Measurements from ENCODE around the gene PPP1R15B.
A peak's percentile ranks its signal among the peaks of the same experiment; 100 is the strongest.

The PPP1R15B gene

GRCh38 chr1:204446413-204447111 lies 34.9 kb upstream of the PPP1R15B start:
- peak; percentile 86 for TF ChIP-seq CTCF (IDR thresholded peaks at IDR 0.05; ENCODE audit: low read depth, low read length)
- peak; percentile 89 for DNase-seq
- H3K4me3 ChIP-seq (ENCODE audit: low read depth, low read length), result no peak overlapping the region
- peaks cover 8% of the 10 kb centered on the region; the same call in 1 of the 2 replicates for H3K4me1 ChIP-seq
- peaks cover 14% of the 10 kb centered on the region for H3K36me3 ChIP-seq
- no peaks in the 10 kb centered on the region for H3K27me3 ChIP-seq
- no peaks in the 10 kb centered on the region for H3K9me3 ChIP-seq

DNA sequence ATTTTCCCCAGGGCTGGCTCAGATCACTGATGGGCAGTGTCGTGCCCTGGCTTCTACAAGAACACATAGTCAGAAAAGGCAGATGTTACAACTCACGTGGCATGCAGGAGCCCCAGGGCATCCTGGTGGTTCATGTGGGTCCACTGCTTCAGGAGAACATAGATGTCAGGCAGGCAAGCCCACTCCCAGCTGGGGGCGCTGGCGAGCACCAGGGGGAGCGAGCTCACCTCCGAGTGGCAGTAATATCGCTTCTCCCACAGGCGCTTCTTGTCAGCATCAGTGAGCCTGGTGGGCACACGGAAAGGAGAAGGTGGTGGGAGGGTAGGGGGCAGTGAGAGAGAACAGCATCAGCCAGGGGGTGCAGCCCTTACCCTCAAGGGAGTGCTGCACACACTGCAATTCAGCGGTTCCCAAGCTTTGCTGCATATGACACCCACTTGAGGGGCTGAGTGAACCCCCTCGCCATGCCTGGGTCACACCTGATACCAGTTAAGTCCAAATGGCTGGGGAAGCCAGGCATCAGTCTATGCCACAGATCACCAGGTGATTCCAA lies 34.3 kb upstream of the PPP1R15B start:
- no peaks in the 10 kb centered on the region for H3K27me3 ChIP-seq
- peaks cover 14% of the 10 kb centered on the region for H3K36me3 ChIP-seq
- no peaks in the 10 kb centered on the region for H3K9me3 ChIP-seq
- peak; percentile 88 for DNase-seq
- H3K4me1 ChIP-seq, result peaks cover 8% of the 10 kb centered on the region; the same call in 1 of the 2 replicates
- peak; percentile 80 for TF ChIP-seq CTCF (IDR thresholded peaks at IDR 0.05; ENCODE audit: low read depth, low read length)
- no peak overlapping the region for H3K4me3 ChIP-seq (ENCODE audit: low read depth, low read length)

DNA sequence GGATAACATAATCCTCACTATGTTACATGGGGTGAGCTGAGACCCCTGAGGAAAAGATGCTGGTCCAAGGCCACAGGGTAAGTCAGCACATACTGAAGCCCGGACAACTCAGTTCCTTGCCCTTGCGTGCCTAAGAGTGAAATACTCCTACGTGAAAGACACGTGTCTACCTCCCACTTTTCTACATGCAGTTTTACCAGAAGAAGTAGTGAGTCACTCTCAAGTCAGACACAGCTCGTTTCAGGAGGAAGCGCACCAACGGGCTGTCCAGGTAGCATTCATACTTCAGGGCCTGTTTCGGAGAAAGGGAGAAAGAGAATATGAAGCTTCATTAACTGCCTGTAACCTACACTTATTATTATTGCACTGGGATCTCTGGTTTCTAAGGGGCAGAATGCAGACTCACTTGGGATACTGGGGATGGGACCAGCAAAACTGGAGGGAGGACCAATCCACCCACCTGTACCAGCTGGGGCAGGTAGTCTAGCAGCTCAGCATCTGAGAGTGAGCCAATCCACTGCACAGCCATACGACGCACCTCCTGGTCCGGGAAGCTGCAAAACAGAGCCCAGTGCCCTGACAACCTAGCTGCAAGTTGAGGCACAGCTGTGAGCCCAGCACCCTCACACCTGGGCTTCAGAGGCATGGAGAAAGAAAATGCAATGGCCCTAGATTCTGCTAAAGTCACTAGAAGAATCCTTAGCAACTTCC lies 32.4 kb upstream of the PPP1R15B start:
- H3K4me1 ChIP-seq, result peaks cover 12% of the 10 kb centered on the region
- H3K4me3 ChIP-seq (ENCODE audit: low read depth, low read length), result no peak overlapping the region
- no peak for TF ChIP-seq CTCF (IDR thresholded peaks at IDR 0.05; ENCODE audit: low read depth, low read length)
- H3K36me3 ChIP-seq, result peaks cover 10% of the 10 kb centered on the region
- H3K9me3 ChIP-seq, result no peaks in the 10 kb centered on the region
- H3K27me3 ChIP-seq, result no peaks in the 10 kb centered on the region
- no peak for DNase-seq

GRCh38 chr1:204443260-204443619 lies 31.6 kb upstream of the PPP1R15B start:
- no peak for TF ChIP-seq CTCF (IDR thresholded peaks at IDR 0.05; ENCODE audit: low read depth, low read length)
- H3K9me3 ChIP-seq, result no peaks in the 10 kb centered on the region
- H3K4me1 ChIP-seq, result peaks cover 20% of the 10 kb centered on the region
- no peak overlapping the region for H3K4me3 ChIP-seq (ENCODE audit: low read depth, low read length)
- no peaks in the 10 kb centered on the region for H3K27me3 ChIP-seq
- DNase-seq, result no peak
- peaks cover 10% of the 10 kb centered on the region for H3K36me3 ChIP-seq

DNA sequence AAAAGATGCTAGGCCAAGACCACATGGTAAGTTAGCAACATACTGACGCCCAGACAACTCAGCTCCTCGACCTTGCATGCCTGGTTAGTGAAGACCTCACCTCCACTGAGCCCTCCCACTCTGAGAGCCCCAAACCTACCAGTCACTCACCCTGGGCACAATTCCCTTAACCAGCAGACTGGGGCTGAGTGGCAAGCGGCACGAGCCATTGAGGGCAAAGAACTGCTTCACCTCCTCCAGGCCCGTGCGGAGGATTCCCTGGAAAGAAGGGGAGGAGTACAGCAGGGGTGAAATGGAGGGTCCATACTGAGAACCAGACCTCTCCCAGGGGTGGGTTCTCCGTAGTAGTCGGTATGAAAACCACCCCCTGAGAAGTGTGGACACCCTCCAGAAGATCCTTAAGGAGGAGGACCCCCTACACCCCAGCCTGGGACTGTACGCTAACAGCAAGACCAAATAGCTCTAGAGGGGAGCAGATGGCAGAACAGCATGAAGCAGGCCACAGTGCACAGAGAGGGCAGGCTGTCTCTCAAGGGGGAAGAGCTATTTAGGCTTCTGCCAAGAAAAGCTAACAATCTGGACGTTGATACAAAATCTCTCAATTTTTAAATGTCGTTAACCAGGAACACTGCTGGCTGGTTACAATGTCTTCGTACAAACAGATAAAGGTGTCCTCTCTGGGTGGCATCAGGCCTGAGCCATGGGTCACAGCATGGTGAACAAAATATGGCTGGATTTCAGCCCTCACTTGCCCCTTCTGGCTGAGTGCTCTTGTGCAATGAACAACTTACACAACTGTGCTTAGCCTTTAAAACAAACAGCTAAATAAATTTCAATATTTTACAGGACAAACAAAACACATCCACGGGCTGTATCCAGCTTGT lies 31.0 kb upstream of the PPP1R15B start:
- no peaks in the 10 kb centered on the region for H3K27me3 ChIP-seq
- no peak for TF ChIP-seq CTCF (IDR thresholded peaks at IDR 0.05; ENCODE audit: low read depth, low read length)
- peaks cover 10% of the 10 kb centered on the region for H3K36me3 ChIP-seq
- no peak overlapping the region for H3K4me3 ChIP-seq (ENCODE audit: low read depth, low read length)
- H3K9me3 ChIP-seq, result no peaks in the 10 kb centered on the region
- DNase-seq, result no peak
- peaks cover 26% of the 10 kb centered on the region for H3K4me1 ChIP-seq
